HFFc6 (cell line): Measurements from ENCODE around the gene CC2D2B. TPM values are rescaled to one million over a fixed set of nuclear protein-coding genes. Genes with fewer than 3 reads are reported as not detected.

Source experiments
- DNase-seq: peaks from one replicate; pipeline ENCODE4 v3.0.0-alpha.2; 2018
- H3K27ac Mint-ChIP-seq: 2 replicates; pipeline ENCODE4 v1.8.0; 2020; ENCODE audit warnings: mild to moderate bottlenecking, mixed read lengths
- H3K27me3 Mint-ChIP-seq: 2 replicates; pipeline ENCODE4 v1.8.0; 2021; ENCODE audit warnings: mild to moderate bottlenecking, moderate library complexity, mixed read lengths; ENCODE audit not compliant: insufficient read depth
- H3K36me3 Mint-ChIP-seq: 2 replicates; pipeline ENCODE4 v1.8.0; 2021; ENCODE audit warnings: low read depth, mixed read lengths
- H3K4me1 Mint-ChIP-seq: 2 replicates; pipeline ENCODE4 v1.8.0; 2020; ENCODE audit warnings: low read depth, mixed read lengths
- H3K4me3 Mint-ChIP-seq: 2 replicates; pipeline ENCODE4 v1.8.0; 2020; ENCODE audit warnings: mild to moderate bottlenecking, moderate library complexity, mixed read lengths
- H3K9me3 Mint-ChIP-seq: 2 replicates; pipeline ENCODE4 v1.8.0; 2020; ENCODE audit warnings: mild to moderate bottlenecking, mixed read lengths
- total RNA-seq, 6 experiments: library from RNA; stranded (reverse); fragmentation: NEBNext Ultra II Directional; extraction: Animal tissue kit (Norgen Biotek cat#: 25700); gene quantifications; 2 replicates in 1 of 6; 3 replicates in 5 of 6; pipeline ENCODE4 v1.2.3, GENCODE V29; 2021
- TF ChIP-seq, protein P1 (sequence below): fragments of 200-600 bp; sonication (generic); IDR thresholded peaks from 2 replicates; pipeline ENCODE4 v1.5.0; 2021; ENCODE audit warnings: antibody characterized with exemption, mild to moderate bottlenecking

The CC2D2B gene
- total RNA-seq, 6 experiments from 2014 or later = not detected

DNA sequence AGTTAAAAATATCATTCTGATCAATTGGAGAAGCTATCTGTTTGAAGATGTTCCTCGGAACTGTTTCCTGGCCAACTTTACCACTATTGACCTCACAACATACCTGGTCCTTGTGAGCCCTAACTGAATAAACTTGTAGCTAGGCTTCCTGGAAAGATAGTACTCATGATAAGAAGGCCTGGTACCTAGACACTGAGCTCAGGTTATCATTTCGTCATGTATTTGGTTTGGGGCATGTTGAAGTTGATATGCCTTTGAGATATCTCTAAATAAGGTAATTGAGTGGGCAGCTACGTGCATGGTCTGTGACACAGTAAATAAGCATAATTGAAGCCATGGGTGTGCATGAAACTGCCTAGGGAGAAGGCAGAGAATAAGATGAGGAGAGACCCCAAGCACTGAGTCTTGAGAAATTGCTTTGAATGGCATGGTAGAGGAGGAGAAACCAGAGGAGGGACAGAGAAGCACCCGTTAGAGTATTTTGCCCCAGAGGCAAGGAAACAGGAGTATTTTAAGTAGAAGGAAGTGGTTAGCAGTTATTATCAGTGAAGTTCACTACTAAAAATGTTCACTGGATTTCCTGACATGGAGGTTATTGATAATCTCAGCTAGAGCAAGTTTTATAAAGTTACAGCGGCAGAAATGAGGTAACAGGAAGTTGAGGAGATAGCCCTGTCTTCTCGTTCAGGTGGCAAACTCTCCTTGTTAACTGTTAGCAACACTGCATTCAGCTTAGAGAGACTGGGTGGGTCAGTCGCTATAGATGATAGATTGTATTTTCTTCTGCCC lies 55.6 kb downstream of the CC2D2B start:
- TF ChIP-seq, protein P1, sequence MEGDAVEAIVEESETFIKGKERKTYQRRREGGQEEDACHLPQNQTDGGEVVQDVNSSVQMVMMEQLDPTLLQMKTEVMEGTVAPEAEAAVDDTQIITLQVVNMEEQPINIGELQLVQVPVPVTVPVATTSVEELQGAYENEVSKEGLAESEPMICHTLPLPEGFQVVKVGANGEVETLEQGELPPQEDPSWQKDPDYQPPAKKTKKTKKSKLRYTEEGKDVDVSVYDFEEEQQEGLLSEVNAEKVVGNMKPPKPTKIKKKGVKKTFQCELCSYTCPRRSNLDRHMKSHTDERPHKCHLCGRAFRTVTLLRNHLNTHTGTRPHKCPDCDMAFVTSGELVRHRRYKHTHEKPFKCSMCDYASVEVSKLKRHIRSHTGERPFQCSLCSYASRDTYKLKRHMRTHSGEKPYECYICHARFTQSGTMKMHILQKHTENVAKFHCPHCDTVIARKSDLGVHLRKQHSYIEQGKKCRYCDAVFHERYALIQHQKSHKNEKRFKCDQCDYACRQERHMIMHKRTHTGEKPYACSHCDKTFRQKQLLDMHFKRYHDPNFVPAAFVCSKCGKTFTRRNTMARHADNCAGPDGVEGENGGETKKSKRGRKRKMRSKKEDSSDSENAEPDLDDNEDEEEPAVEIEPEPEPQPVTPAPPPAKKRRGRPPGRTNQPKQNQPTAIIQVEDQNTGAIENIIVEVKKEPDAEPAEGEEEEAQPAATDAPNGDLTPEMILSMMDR = no peak
- no peak overlapping the region for H3K4me3 Mint-ChIP-seq

DNA sequence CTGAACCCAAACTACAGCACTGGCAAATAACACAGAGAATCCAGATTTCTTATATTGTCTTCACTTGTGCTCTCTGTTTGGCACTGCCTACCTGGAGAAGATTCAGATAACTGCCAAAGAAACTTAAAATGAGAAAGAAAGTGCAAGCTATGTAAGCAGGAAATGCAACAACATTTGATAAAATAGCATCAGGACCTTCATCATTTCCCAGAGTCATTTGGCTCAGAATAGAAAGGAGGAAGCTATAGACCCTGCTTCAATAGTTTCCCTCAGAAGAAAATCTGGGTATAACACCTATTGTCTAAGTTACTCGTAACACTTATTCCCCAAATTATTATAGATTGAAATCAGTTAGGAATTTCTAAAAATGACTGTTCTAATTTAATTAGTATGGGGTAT lies 56.2 kb downstream of the CC2D2B start:
- Mint-ChIP-seq H3K4me3 (no peak overlapping the region), H3K4me1 (no peaks in the 10 kb centered on the region), H3K36me3 (no peaks in the 10 kb centered on the region), H3K9me3 (peaks cover 6% of the 10 kb centered on the region; the same call in 1 of the 2 replicates), H3K27me3 (no peaks in the 10 kb centered on the region), H3K27ac (no peak overlapping the region)
- TF ChIP-seq, protein P1 = no peak
- DNase-seq = no peak

More for the DNA sequence above, 55.6 kb downstream of the CC2D2B start:
- Mint-ChIP-seq H3K36me3 (no peaks in the 10 kb centered on the region), H3K4me1 (no peaks in the 10 kb centered on the region), H3K27ac (no peak overlapping the region), H3K27me3 (no peaks in the 10 kb centered on the region), H3K9me3 (peaks cover 12% of the 10 kb centered on the region)
- no peak for DNase-seq

DNA sequence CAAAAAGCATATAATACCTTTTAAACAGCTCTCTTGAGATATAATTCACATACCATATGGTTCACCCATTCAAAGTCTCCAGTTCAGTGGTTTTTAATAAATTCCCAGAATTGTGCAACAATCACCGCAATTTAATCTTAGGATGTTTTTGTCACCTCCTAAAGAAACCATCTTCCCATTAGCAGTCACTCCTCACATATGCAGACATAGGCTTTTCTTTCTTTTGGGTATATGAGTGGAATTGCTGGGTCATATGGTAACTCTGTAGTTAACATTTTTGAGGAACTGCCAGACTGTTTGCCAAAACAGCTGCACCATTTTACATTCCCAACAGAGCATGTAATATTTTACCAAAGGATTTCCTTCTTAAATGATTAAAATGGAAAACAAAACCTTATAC lies 57.0 kb downstream of the CC2D2B start:
- TF ChIP-seq, protein P1 = no peak
- Mint-ChIP-seq H3K27me3 (no peaks in the 10 kb centered on the region), H3K9me3 (peaks cover 4% of the 10 kb centered on the region; the same call in 1 of the 2 replicates), H3K4me3 (no peak overlapping the region), H3K27ac (no peak overlapping the region), H3K4me1 (no peaks in the 10 kb centered on the region), H3K36me3 (no peaks in the 10 kb centered on the region)
- DNase-seq = no peak

DNA sequence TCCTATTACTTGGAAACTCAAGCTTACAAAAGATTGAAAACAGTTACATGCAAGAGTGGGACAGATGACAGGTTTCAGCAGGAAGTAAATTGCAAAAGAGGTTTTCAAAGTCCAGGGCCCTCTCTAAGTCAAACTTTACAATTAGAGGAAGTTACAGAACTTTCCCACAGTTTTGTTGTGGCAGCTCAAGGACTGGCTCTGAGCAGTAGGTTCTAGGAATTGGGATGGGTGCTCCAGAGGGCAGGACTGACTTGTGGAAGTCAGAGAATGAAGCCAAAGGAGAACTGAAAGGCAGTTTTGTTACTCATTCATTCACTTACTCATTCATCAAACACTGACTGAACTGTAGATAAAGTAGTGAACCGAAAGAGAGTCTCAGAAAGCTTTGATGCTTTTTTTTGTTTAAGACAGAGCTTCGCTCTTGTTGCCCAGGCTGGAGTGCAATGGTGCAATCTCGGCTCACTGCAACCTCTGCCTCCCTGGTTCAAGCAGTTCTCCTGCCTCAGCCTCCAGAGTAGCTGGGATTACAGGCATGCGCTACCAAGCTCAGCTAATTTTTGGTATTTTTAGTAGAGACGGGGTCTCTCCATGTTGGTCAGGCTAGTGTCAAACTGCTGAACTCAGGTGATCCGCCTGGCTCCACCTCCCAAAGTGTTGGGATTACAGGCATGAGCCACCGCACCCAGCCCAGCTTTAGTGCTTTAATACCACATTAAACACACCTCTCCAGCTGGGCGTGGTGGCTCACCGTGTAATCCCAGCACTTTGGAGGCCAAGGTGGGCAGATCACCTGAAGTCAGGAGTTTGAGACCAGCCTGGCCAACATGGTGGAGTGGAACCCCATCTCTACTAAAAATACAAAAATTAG lies 68.8 kb downstream of the CC2D2B start:
- TF ChIP-seq, protein P1 = no peak
- no peaks in the 10 kb centered on the region for H3K36me3 Mint-ChIP-seq
- H3K27ac Mint-ChIP-seq = no peak overlapping the region
- DNase-seq = no peak
- peaks cover 4% of the 10 kb centered on the region; the same call in 1 of the 2 replicates for H3K27me3 Mint-ChIP-seq
- H3K4me3 Mint-ChIP-seq = no peak overlapping the region
- H3K4me1 Mint-ChIP-seq = no peaks in the 10 kb centered on the region
- H3K9me3 Mint-ChIP-seq = no peaks in the 10 kb centered on the region

DNA sequence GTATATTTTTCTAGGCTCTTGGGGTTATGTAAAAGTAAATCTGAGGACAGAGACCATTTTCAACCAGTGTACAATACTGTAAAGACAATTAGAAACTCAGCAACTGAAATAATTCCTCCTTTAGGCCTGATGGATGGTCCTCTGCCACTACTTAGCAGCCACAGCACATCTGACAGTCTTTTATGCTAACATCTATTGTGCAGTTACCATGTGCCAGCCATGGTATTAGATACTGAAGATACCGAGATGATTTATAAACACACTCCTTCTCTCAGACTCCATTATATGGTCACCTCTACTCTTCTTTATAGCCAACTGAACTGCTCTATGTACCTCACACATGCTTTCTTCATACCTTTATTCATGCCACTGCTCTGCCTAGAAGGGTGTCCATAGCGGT lies 74.4 kb downstream of the CC2D2B start:
- peaks cover 2% of the 10 kb centered on the region; the same call in 1 of the 2 replicates for H3K27me3 Mint-ChIP-seq
- H3K27ac Mint-ChIP-seq = no peak overlapping the region
- TF ChIP-seq, protein P1 = no peak
- H3K36me3 Mint-ChIP-seq = no peaks in the 10 kb centered on the region
- H3K9me3 Mint-ChIP-seq = no peaks in the 10 kb centered on the region
- no peak for DNase-seq
- H3K4me1 Mint-ChIP-seq = no peaks in the 10 kb centered on the region
- no peak overlapping the region for H3K4me3 Mint-ChIP-seq
